Activated T-helper 2 cell treated with anti-CD3 and anti-CD28 coated beads, Interferon-gamma antibody, Interleukin-2, Interleukin-4, amounts not matched to agents 10 μg/mL and 5 μg/mL and 100 μg/mL, durations not matched to agents 14 hours and 24 hours and 36 hours (primary cell): ENCODE results near the gene ERMP1. TPM values are rescaled to one million over a fixed set of nuclear protein-coding genes. Genes with fewer than 3 reads are reported as not detected.

Experiments
- DNase-seq: peaks from one replicate; pipeline ENCODE4 v3.0.0; 2021; ENCODE audit warnings: low spot score
- H3K27ac Mint-ChIP-seq: one replicate; pipeline ENCODE4 v1.8.0; 2021; ENCODE audit warnings: mixed read lengths
- H3K27me3 Mint-ChIP-seq: one replicate; pipeline ENCODE4 v1.8.0; 2021; ENCODE audit warnings: low read depth, mixed read lengths
- H3K36me3 Mint-ChIP-seq: one replicate; pipeline ENCODE4 v1.8.0; 2021; ENCODE audit warnings: low read depth, mixed read lengths
- H3K4me1 Mint-ChIP-seq: one replicate; pipeline ENCODE4 v1.8.0; 2021; ENCODE audit warnings: low read depth, mixed read lengths
- H3K4me3 Mint-ChIP-seq: one replicate; pipeline ENCODE4 v1.8.0; 2021; ENCODE audit warnings: low read depth, mild to moderate bottlenecking, moderate library complexity, mixed read lengths
- H3K9me3 Mint-ChIP-seq: one replicate; pipeline ENCODE4 v1.8.0; 2021; ENCODE audit warnings: mixed read lengths
- intact Hi-C: fragments of 100-400 bp; cut with micrococcal nuclease; formaldehyde crosslinking; loops from one replicate; pipeline ENCODE4 v1.15.1; 2023
- total RNA-seq: library from RNA; stranded (reverse); gene quantifications from 2 replicates; pipeline ENCODE4 v1.2.3, GENCODE V29; 2022

ERMP1 gene
- total RNA-seq, 1 donor from 2014 or later: 21.1 TPM

DNA sequence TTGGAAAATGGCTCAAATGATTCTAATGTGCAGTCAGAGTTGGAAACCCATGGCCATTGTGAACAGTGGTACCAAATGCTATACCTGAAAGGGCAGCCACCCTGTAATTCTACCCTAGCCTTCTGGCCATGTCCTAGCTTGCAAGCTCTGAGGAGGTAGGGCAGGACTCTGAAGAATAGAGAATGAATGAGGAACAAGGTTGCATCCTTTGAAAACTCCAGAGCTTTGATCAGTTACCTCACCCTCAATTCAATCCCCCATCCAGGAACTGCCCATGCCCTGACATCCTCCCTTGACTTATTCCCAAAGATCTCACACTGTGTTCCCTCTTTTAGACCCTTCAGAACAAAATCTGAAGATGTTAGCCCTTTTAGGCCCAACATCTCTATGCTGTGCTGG is 17.8 kb upstream of the ERMP1 start:
- intact Hi-C loops: loop anchor here (1.0 to 5.0 kb wide), 6 partner anchors 9 to 832 kb away; partner anchors contain the start of genes ERMP1 and PLGRKT
- Mint-ChIP-seq H3K9me3 (peaks cover 6% of the 10 kb centered on the region), H3K4me3 (no peak overlapping the region), H3K4me1 (peaks cover 73% of the 10 kb centered on the region), H3K36me3 (peaks cover 23% of the 10 kb centered on the region), H3K27ac (peak overlapping the region; percentile 75), H3K27me3 (no peaks in the 10 kb centered on the region)
- no peak for DNase-seq

- H3K4me3 Mint-ChIP-seq: no peak overlapping the region
- DNase-seq: no peak
- H3K36me3 Mint-ChIP-seq: peaks cover 15% of the 10 kb centered on the region
- H3K27ac Mint-ChIP-seq: no peak overlapping the region
- H3K9me3 Mint-ChIP-seq: no peaks in the 10 kb centered on the region
- peaks cover 83% of the 10 kb centered on the region for H3K4me1 Mint-ChIP-seq
- intact Hi-C loops: no loop called here
- H3K27me3 Mint-ChIP-seq: no peaks in the 10 kb centered on the region
These were observed 15.5 kb upstream of the ERMP1 start for GRCh38 chr9:5848372-5848882.

- intact Hi-C loops: no loop called here
- H3K9me3 Mint-ChIP-seq: peaks cover 8% of the 10 kb centered on the region
- H3K4me1 Mint-ChIP-seq: peaks cover 82% of the 10 kb centered on the region
These were observed 13.6 kb upstream of the ERMP1 start for GRCh38 chr9:5846501-5846921.

GRCh38 chr9:5846096-5846495 is 13.2 kb upstream of the ERMP1 start:
- H3K27ac Mint-ChIP-seq: peak overlapping the region; percentile 22
- DNase-seq: no peak
- no peak overlapping the region for H3K4me3 Mint-ChIP-seq
- no peaks in the 10 kb centered on the region for H3K27me3 Mint-ChIP-seq
- H3K36me3 Mint-ChIP-seq: peaks cover 16% of the 10 kb centered on the region
- H3K4me1 Mint-ChIP-seq: peaks cover 82% of the 10 kb centered on the region
- intact Hi-C loops: no loop called here
- peaks cover 8% of the 10 kb centered on the region for H3K9me3 Mint-ChIP-seq

More at GRCh38 chr9:5846501-5846921, 13.6 kb upstream of the ERMP1 start:
- Mint-ChIP-seq H3K4me3 (no peak overlapping the region), H3K36me3 (peaks cover 16% of the 10 kb centered on the region), H3K27me3 (no peaks in the 10 kb centered on the region), H3K27ac (no peak overlapping the region)
- DNase-seq: no peak

GRCh38 chr9:5845157-5845531 is 12.2 kb upstream of the ERMP1 start:
- Mint-ChIP-seq H3K4me1 (peaks cover 79% of the 10 kb centered on the region), H3K36me3 (peaks cover 17% of the 10 kb centered on the region), H3K27ac (peak overlapping the region; percentile 95), H3K27me3 (no peaks in the 10 kb centered on the region), H3K9me3 (peaks cover 8% of the 10 kb centered on the region), H3K4me3 (no peak overlapping the region)
- intact Hi-C loops: loop anchor here (2.0 kb wide), 2 partner anchors 104 to 218 kb away; no protein-coding TSS in a partner anchor
- no peak for DNase-seq

GRCh38 chr9:5843794-5844471 is 11.0 kb upstream of the ERMP1 start:
- Mint-ChIP-seq H3K9me3 (peaks cover 8% of the 10 kb centered on the region), H3K4me1 (peaks cover 79% of the 10 kb centered on the region), H3K27ac (peak overlapping the region; percentile 95), H3K4me3 (peak overlapping the region; percentile 64), H3K27me3 (no peaks in the 10 kb centered on the region), H3K36me3 (peaks cover 11% of the 10 kb centered on the region)
- no peak for DNase-seq
- intact Hi-C loops: loop anchor here (1.0 to 5.0 kb wide), 6 partner anchors 11 to 1102 kb away; partner anchors contain the start of genes AK3, ERMP1 and UHRF2

GRCh38 chr9:5842929-5843793 is 10.2 kb upstream of the ERMP1 start:
- peaks cover 8% of the 10 kb centered on the region for H3K9me3 Mint-ChIP-seq
- intact Hi-C loops: loop anchor here (5.0 kb wide), 3 partner anchors 34 to 1101 kb away; partner anchors contain the start of genes AK3 and UHRF2
- no peaks in the 10 kb centered on the region for H3K27me3 Mint-ChIP-seq
- H3K4me3 Mint-ChIP-seq: peak overlapping the region; percentile 64
- peaks cover 76% of the 10 kb centered on the region for H3K4me1 Mint-ChIP-seq
- DNase-seq: no peak
- H3K27ac Mint-ChIP-seq: peak overlapping the region; percentile 95
- peaks cover 8% of the 10 kb centered on the region for H3K36me3 Mint-ChIP-seq

DNA sequence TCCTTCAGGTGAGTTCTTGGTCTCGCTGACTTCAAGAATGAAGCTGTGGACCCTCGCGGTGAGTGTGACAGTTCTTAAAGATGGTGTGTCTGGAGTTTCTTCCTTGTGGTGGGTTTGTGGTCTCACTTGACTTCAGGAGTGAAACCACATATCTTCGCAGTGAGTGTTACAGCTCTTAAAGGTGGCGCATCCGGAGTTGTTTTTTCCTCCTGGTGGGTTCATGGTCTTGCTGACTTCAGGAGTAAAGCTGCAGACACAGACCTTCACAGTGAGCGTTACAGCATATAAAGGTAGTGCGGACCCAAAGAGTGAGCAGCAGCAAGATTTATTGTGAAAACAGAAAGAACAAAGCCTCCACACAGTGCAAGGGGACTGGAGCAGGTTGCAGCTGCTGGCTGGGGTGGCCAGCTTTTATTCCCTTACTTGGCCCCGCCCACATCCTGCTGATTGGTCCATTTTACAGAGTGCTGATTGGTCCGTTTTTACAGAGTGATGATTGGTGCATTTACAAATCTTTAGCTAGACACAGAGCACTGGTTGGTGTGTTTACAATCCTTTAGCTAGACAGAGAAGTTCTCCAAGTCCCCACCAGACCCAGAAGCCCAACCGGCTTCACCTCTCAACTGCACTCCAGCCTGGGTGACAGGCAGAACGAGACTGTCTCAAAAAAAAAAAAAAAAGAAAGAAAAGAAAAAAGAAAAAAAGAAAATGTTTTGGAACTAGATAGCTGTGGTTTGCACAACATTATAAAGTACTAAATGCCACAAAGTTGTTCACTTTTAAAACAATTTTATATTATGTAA is 9.1 kb upstream of the ERMP1 start:
- H3K27ac Mint-ChIP-seq: peak overlapping the region; percentile 80
- peaks cover 8% of the 10 kb centered on the region for H3K9me3 Mint-ChIP-seq
- no peaks in the 10 kb centered on the region for H3K27me3 Mint-ChIP-seq
- peak; percentile 67 for DNase-seq
- intact Hi-C loops: loop anchor here (1.0 to 5.0 kb wide), 4 partner anchors 9 to 1100 kb away; partner anchors contain the start of genes AK3 and UHRF2
- H3K36me3 Mint-ChIP-seq: peaks cover 8% of the 10 kb centered on the region
- peaks cover 71% of the 10 kb centered on the region for H3K4me1 Mint-ChIP-seq
- peak overlapping the region; percentile 58 for H3K4me3 Mint-ChIP-seq

DNA sequence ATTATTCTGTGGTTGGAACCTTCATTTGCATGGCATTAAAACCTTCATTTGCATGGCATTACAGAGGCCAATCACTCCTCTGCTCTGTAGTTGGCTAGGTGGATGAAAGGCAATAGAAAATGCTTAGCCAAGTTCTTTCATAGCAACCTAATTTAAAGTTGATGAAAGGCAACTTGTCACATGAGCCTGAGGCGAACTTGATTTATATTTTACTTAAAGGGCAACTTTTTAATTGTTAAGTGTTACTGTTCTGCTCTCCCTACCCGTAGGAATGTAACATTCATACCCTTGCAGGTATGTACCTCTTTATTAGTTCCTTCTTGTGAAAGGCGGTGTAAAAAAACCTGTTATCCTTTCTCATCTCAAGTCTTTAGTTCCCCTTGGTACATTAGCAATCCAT is 7.9 kb upstream of the ERMP1 start:
- no peak overlapping the region for H3K27ac Mint-ChIP-seq
- DNase-seq: no peak
- H3K4me3 Mint-ChIP-seq: no peak overlapping the region
- no peaks in the 10 kb centered on the region for H3K27me3 Mint-ChIP-seq
- peaks cover 8% of the 10 kb centered on the region for H3K9me3 Mint-ChIP-seq
- intact Hi-C loops: loop anchor here (1.0 to 5.0 kb wide), 4 partner anchors 11 to 1098 kb away; partner anchors contain the start of genes AK3 and UHRF2
- peaks cover 12% of the 10 kb centered on the region for H3K36me3 Mint-ChIP-seq
- peaks cover 66% of the 10 kb centered on the region for H3K4me1 Mint-ChIP-seq

DNA sequence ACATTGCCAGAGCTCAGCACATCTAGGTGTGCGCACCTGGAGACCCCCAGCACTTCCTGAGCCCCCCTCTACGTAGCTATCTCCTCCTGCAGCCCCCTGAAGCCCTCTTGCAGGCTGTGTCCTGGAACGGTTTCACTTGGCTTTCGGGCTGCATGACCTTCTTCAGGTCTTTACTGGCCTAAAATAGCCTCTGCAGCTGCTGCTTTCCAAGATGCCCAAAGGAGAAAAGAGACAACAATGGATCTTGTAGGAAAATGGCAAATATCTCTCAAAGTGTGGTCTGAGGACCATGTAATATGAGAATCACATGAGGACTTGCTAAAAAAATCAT is 6.6 kb upstream of the ERMP1 start:
- no peak overlapping the region for H3K4me3 Mint-ChIP-seq
- peaks cover 65% of the 10 kb centered on the region for H3K4me1 Mint-ChIP-seq
- peaks cover 12% of the 10 kb centered on the region for H3K36me3 Mint-ChIP-seq
- intact Hi-C loops: no loop called here
- peaks cover 8% of the 10 kb centered on the region for H3K9me3 Mint-ChIP-seq
- no peak for DNase-seq
- no peaks in the 10 kb centered on the region for H3K27me3 Mint-ChIP-seq
- no peak overlapping the region for H3K27ac Mint-ChIP-seq

DNA sequence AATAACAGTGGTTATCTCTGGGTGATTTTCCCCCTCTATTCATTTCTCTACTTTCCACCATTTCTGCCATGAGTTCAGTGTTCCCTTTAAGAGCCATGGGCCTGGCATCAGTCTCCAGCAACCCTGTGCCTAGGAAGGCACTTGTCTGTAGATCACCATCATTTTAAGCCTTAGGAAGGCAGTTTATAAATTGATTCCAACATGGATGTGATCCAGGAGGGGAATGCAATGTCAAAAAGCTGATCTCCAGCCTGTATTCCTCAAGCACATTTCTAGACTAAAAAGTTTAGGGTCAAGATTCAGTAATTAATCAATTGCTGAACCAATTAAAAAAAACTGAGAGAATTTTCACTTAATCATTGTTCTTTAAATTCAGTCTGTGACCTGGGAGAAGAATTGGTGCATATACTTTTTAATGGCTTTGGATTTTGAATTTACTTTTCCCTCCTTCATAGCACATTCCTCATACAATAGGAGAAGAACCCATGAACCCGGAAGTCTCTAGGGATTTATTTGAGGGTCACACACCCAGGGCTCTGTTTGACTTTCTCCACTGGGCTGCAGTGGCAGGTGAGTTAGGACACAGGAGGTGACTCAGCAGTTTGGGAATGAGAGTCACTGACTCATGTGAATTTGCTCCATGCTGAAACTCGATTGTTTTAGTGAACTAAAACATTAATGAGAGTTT is 6.1 kb upstream of the ERMP1 start:
- no peak overlapping the region for H3K27ac Mint-ChIP-seq
- H3K27me3 Mint-ChIP-seq: no peaks in the 10 kb centered on the region
- H3K9me3 Mint-ChIP-seq: peaks cover 8% of the 10 kb centered on the region
- peaks cover 64% of the 10 kb centered on the region for H3K4me1 Mint-ChIP-seq
- no peak overlapping the region for H3K4me3 Mint-ChIP-seq
- peaks cover 12% of the 10 kb centered on the region for H3K36me3 Mint-ChIP-seq
- no peak for DNase-seq
- intact Hi-C loops: no loop called here

DNA sequence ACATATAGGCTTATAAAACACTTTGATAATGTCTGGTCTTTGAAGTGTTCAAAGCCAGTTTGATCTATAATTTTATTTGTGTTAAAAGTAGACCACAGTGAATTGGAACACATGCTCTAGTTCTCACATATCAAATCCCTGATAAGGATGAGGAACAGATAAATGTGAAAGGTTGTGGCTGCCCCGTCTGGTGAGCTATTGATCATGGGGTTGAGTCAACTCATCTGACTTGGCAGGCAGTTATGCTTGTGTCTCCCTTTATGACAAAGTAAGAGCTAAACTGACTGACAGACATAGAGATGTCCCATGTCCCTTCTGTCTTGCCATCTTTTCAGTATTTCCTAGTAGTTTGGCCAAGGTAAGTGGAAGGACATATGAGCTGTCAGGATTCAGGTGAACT is 2.9 kb upstream of the ERMP1 start:
- no peaks in the 10 kb centered on the region for H3K9me3 Mint-ChIP-seq
- H3K27me3 Mint-ChIP-seq: no peaks in the 10 kb centered on the region
- intact Hi-C loops: no loop called here
- no peak for DNase-seq
- H3K27ac Mint-ChIP-seq: no peak overlapping the region
- peaks cover 7% of the 10 kb centered on the region for H3K36me3 Mint-ChIP-seq
- H3K4me1 Mint-ChIP-seq: peaks cover 52% of the 10 kb centered on the region
- H3K4me3 Mint-ChIP-seq: no peak overlapping the region
